ENCODE measurements around the gene NEDD1.

The NEDD1 gene

DNA sequence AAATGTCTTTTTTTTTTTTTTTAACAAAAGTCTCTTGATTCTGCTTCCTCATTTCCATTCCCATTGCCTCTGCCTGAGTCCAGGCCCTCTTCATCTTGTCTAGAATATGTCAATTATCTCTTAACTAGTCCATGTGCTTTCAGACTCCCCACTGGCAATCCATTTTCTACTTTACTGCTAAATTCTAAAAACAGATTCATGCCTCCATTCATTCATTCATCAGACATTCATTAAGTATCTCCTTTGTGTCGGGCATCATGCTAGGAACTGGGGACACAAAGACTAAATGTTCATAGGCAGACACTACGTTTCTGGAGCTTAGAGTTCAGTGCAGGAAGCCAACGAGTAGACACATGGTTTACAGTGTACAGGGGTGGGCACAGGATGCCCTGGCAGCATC, 9.6 kb upstream of the NEDD1 start:
- no peak for DNase-seq (ENCODE audit: low read depth)
- no peak overlapping the region for H3K4me3 ChIP-seq (ENCODE audit: low read depth, low read length)

DNA sequence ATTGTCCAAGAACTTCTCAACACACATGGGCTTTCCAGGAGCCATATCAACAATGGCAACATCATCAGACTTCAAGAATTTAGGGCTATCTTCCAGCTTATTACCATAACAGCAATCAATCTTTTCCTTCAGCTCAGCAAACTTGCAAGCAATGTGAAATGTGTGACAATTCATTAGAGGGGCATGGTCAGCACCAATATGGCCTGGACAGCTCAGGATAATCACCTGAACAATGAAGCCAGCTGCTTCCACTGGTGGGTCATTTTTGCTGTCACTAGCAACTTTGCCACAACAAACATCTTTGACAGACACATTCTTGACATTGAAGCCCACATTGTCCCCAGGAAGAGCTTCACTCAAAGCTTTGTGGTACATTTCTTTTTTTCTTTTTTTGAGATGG, 5.9 kb upstream of the NEDD1 start:
- DNase-seq (ENCODE audit: low read depth), result no peak
- no peak overlapping the region for H3K4me3 ChIP-seq (ENCODE audit: low read depth, low read length)

DNA sequence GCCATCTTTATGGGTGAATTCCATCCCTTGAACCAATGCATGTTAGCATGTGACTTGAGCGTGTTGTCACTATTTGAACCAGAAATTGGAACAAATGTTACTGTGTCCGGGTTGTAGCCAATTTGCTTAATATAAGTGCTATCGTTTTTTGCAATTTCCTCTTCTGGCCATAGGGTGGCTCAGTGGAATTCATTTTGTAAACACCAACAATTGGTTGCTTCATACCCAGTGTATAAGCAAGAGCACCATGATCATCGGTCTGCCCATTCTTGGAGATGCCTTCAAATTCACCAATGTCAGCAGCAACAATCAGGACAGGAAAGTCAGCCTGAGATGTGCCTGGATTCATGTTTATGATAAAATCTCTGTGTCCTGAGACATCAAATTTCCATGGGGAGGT, 5.0 kb upstream of the NEDD1 start:
- no peak overlapping the region for H3K4me3 ChIP-seq (ENCODE audit: low read depth, low read length)
- no peak for DNase-seq (ENCODE audit: low read depth)

DNA sequence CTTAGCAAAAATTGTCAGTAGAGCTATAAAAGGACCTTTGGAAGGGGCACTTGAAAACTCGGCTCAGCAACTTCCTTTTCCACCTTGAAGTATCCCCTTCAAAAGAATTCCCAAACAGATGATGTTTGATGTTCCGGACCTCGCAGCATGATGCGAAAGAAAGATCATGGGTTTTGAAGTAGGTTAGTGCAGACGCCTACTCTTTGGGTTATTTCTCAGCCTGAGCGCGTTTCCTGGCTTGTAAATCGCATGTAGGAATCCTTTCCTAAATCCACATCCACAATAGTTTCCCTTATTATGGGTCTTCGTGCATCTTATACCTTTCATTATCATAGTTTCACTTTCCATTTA, 584 bp upstream of the NEDD1 start:
- peak overlapping the region; percentile 89 for H3K4me3 ChIP-seq (ENCODE audit: low read depth, low read length)
- DNase-seq (ENCODE audit: low read depth), result no peak

DNA sequence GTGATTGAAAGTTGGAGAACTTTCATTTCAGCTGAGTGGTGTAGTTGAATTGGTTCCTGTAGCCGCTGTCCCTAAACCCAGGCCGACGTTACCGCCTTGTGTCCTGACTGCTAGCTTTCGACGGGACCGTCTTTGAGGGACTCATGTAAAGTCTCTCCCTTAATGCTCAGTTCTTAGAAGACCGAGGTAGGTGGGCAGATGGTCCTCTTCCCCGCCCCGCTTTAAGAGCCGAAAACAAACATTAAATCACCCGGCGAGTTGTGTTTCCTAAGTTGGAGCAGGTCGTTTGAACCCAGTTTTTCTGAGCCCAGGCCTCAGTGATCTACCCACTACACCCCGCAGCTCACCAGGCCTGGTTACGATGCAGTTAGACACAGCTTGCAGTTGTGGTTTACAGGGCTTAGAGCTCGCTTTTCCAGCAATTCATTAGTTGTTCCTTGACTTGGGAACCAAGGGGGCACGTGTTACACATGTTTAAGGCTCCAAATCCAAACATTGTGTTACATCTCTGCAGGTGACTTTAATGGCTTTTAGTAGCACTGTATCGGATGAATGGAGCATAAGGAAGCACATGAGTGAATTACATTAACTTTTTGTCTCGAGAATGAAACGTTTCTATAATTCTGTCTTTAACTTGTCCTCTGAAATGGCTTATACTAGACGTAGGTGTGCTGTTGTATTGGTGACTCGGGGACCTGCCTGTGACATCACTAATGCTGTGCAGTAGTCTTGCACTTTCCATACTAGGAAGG, 790 bp downstream of the NEDD1 start:
- no peak for DNase-seq (ENCODE audit: low read depth)
- peak overlapping the region; percentile 89 for H3K4me3 ChIP-seq (ENCODE audit: low read depth, low read length)

DNA sequence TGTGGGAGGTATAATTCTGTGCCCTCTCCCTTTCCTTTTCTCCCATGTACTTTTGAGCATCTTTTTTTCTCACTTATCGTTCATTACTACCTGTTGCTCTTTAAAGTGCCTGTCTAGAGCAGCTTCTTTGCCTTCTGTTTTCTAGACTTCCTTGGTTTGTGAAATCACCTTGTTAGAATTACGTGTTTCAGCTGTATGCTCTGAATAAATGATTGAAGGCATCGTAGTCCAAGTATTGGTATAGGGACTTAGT, 1.3 kb downstream of the NEDD1 start:
- peak overlapping the region; percentile 8 for H3K4me3 ChIP-seq (ENCODE audit: low read depth, low read length)
- no peak for DNase-seq (ENCODE audit: low read depth)

DNA sequence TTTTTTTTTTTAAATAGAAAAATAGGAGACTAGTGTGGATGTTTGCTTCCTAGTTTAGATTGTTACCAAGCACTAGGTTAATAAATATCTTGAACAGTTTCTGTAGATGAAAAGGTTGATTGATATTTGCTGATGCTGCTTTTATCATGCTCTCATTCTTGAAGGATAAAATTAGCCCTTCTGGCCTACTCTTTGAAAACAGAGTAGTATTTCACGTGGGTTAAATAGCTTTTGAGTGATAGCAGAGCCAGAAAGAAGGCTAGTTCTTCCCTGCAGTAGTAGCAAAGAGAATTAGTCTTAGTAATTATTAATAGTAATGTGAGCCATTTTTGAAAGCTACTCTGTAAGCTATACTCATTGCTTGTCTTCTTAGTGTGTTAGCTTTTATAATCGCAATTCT, 5.2 kb downstream of the NEDD1 start:
- H3K4me3 ChIP-seq (ENCODE audit: low read depth, low read length), result no peak overlapping the region
- DNase-seq (ENCODE audit: low read depth), result no peak

DNA sequence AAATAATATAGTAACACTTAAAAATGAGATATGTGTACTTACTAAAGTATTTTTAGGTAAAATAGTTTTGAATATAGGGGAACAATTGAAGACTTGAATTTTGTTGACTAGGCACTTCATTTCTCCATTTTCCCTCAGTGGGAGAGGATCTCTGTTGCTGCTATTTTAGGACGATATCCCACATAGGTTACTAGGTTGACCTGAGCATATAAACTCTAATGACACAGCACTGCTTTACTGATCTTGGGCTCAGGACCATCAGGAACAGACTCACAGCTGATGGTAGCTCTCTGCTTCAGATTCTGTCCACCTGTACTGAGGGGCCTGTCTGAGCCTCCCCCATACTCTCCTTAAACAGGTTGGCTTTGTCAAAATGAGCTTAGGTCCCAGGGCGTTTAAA, 5.9 kb downstream of the NEDD1 start:
- H3K4me3 ChIP-seq (ENCODE audit: low read depth, low read length), result no peak overlapping the region
- no peak for DNase-seq (ENCODE audit: low read depth)

DNA sequence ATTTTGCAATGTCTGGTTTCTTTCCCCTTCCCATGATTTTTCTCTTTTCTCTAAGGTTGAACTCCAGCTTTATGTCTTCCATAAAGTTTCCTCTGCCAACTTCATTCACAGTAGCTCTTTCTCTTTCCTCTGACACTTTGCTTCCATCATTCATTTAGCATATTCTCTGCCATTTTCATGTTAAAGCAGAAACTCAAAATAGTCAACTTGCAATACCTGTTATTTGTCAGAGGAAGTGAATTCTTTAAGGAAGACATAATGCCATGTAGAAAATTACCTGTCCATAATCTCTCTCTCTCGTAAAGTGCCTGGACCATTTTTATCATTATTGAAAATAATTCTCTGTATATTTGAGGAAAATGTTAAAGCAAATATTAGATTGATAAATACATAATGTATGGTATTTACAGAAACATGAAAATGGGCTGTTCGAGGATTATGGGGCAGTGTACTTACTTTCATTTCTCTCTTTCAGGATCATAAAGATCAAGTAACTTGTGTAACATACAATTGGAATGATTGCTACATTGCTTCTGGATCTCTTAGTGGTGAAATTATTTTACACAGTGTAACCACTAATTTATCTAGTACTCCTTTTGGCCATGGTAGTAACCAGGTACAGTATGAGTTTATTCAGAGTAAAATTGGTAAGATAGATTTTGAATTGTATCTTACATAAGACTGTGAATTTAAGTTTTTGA, 12.6 kb downstream of the NEDD1 start:
- DNase-seq (ENCODE audit: low read depth), result no peak
- H3K4me3 ChIP-seq (ENCODE audit: low read depth, low read length), result no peak overlapping the region

DNA sequence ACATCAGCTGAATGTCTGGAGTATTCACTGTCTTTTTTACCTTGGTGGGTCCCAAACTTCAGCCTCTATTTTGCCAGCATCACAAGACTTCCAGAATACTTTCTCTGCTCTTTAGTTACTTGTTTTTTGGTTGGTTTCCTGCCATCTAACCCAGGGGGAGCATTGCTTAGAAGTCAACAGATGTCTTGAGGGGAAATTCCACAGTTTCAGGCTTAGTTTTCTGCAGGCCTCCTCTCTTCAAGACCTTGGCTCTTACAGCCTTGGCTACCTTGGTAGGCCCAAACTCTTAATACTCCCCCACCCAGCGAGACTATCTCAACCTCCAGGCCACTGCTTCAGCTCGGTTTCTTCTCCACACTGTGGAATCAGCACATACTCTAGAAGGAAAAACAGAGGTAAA, 41.7 kb downstream of the NEDD1 start:
- DNase-seq (ENCODE audit: low read depth), result no peak

DNA sequence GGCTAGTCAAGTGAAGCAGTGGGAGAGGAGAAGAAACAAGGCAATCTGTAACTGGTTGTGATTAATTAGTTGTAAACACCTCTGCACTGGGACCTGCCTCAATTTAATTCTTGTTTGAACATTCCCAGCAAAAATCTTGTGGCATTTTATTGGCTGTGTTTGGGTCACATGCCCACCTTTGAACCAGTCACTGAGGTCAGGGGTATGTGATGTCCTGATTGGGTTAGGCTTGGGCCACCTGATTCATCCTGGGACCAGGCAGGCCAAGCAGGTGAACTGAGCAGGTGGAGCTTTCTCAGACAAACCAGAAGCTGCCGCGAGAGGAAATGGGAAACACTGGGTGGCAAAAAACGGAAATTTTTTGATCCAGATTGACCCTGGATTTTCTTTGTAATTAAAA, 72.5 kb downstream of the NEDD1 start:
- no peak overlapping the region for H3K4me3 ChIP-seq (ENCODE audit: low read depth, low read length)
- no peak for DNase-seq (ENCODE audit: low read depth)

More for the DNA sequence above, 41.7 kb downstream of the NEDD1 start:
- H3K4me3 ChIP-seq (ENCODE audit: low read depth, low read length), result no peak overlapping the region

DNA sequence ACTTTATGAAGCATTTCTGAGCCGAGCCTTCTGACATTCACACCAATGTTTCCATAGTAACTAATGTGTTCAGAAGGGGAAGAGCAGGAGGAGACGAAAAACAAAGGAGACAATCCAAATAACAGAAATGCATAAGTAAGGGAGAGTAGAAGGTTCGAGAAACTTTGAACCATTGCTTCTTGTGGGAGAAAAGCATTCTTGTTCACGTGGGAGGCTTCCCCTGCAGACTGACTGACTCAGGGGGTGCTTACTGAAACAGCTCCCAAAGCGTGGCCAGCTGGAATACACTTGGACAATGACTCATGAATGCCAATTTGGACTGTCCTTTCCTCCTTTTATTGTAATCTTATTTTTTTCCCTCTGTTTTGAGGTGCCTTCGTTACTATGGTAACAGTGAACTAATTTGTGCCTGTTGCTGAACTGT, 73.9 kb downstream of the NEDD1 start:
- H3K4me3 ChIP-seq (ENCODE audit: low read depth, low read length), result no peak overlapping the region
- DNase-seq (ENCODE audit: low read depth), result peak; percentile 76

DNA sequence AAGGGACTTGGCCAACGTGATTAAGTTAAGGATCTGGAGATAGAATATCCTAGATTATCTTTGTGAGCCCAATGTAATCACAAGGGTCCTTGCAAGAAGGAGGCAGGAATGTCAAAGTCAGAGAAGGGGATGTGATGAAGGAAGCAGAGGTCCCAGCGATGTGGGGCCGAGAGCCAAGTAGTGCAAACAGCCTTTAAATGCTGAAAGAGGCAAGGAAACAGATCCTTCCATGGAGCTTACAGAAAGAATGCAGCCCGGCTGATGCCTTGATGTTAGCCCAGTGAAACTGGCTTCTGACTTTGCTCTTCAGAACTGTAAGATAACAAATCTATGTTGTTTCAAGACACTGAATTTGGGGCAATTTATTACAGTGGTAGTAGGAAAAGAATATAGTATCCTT, 74.9 kb downstream of the NEDD1 start:
- no peak for DNase-seq (ENCODE audit: low read depth)
- no peak overlapping the region for H3K4me3 ChIP-seq (ENCODE audit: low read depth, low read length)

DNA sequence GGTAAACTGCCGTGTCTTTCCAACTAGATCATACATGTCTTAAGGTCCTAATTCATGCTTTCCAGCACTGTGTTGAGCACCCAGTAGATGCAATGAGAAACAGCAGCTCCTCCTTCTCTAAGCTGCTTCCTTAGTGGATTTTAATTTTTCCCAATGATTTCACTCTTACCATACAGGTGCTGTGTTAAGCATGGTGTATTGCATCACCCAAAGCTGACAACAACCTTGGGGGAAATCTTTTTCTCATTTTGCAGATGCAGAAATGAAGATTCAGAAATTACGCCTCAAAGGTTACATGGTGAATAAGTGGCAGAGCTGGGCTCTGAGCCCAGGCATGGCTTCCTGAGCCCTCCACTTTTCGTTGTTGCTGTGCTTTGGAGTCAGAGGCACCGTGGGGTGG, 75.6 kb downstream of the NEDD1 start:
- DNase-seq (ENCODE audit: low read depth), result no peak
- no peak overlapping the region for H3K4me3 ChIP-seq (ENCODE audit: low read depth, low read length)

DNA sequence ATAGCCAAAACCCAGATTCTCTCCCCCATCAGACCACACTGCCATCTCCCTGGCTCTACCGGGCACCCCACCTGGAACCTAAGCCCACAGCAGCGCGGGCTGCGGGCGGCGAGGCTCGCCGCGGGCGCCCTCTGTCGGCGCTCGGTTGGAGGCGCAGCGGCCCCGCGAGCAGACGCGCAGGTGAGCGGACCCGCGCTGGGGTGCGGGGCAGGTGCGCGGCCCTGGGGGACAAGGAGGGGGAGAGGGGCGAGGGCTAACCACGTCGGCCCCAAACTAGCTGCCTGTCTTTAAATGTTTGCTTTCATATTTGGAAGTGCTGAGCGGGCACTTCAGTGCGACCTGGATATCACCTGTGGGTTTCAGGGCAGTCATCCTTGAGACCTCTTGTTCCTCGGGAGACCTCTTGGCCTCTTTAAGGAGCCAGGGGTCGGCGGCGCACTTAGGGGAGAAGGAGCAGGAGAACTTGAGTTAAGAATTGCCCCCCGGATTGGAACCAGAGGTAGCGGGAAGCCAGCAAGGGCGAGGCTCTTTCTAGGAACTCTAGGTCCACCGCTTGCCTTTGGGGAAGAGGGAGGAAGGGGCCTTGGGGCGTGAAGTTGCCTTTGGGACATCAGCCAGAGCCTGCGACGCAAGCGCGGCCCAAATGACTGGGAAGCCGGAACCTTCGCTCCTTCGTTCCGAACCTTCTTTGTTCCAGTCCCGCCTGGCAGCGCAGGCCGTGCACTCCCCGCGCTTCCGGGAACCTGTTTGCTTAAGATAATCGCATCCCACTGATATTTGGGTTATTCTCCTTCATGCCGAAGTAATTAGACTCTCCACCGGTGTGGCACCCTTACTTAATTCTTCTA, 78.7 kb downstream of the NEDD1 start:
- DNase-seq (ENCODE audit: low read depth), result no peak
- peak overlapping the region; percentile 37 for H3K4me3 ChIP-seq (ENCODE audit: low read depth, low read length)

DNA sequence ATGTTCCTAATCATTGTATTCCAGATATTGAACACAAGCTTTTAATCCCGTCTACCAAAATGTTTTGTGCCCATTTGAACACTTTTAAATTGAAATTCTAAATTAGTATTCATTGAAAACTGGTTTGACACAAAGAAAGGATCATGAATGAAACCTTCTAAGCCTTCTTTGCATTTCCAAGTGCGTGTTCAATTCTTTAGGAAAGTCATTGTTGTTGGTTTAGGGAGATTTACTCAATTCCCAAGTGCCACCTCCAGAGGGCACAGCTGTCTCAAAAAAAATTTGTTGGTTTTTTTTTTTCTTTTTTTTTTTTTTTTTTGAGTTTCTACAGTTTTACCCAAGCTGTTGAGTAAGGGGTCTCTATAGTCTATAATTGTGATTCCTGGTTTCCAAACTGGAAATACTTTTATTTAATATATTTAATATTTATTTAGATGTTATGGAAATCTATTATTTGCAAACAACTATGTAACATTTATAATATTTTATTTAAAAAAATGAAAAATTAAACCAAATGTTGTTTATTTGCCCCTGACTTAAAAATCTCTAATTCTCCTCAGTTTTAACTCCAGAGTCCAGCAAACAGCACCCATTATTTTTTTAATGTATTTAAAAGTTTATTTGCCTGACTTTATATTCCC, 79.9 kb downstream of the NEDD1 start:
- H3K4me3 ChIP-seq (ENCODE audit: low read depth, low read length), result no peak overlapping the region
- no peak for DNase-seq (ENCODE audit: low read depth)

DNA sequence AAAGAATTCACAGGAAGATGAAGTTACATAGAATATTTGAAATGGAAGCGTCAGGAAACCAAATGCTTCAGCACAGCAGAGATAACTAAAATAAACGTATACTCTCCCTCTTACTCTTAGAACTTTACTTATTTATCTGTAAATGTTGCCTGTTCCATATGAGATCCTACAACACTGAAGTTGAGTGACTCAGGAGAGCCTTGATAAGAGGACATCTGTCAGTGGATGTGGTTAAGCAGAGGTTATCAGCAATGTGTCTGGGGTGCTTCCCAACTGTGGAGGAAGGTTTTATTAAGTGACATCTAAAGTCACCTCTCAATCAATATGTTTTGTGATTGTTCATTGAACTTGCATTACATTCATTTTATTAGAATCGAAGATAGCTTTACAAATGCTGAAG, 81.9 kb downstream of the NEDD1 start:
- H3K4me3 ChIP-seq (ENCODE audit: low read depth, low read length), result no peak overlapping the region
- no peak for DNase-seq (ENCODE audit: low read depth)

DNA sequence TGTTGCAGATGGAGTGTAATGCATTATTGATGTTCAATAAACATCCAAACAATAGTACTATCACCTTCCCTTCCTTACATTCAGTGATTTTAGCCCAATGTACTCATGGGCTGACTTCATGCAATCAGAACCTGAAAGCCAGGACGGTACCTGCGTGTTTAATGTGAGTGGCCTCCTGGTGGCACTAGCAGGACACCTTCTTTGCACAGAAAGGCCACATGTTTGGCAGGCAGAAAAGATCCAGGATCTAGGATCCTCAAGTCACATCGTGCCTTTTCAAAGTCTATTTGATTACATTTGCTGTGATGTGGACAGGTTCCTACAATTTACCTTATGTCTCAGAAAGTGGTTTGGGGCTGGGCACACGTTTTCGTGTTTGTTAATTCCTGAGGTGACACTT, 82.9 kb downstream of the NEDD1 start:
- DNase-seq (ENCODE audit: low read depth), result no peak
- no peak overlapping the region for H3K4me3 ChIP-seq (ENCODE audit: low read depth, low read length)

DNA sequence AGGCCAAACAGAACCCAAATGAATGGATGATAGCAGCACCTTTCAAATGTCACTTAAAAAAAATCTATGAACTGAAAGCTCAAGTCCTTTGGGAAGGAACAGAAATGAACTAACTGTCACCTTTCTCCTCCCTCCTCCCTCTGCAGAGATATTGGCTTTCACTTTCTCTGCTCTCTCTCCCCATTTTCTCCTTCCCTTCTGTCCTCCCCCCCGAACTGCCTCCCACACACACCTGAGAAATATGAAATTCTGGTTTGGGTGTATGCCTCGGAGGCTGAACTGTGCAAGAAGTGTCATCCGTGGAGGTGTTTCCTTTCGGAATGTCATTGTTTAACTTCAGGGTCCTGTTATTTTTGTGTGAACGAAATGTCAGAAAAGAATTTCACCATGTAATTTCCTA, 87.8 kb downstream of the NEDD1 start:
- no peak for DNase-seq (ENCODE audit: low read depth)
- no peak overlapping the region for H3K4me3 ChIP-seq (ENCODE audit: low read depth, low read length)

DNA sequence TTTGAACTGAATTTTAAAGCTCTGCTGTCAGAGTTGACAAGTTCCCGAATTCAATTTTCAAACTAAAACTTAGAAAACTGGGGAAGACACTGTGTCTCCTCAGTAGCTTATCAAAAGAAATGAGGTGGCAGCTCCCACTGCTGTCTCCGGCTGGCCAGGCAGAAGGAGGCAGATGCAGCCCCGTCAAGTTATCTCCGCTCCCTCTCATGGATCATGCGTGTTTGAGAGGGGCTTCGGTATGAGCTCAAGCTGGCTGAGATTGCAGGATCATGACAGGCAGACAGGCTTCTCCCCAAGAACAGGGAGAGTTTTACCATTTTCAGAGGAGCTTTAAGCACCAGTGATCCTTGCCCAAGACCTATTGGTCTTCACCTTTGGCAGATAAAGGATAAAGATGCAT, 88.8 kb downstream of the NEDD1 start:
- no peak for DNase-seq (ENCODE audit: low read depth)
- no peak overlapping the region for H3K4me3 ChIP-seq (ENCODE audit: low read depth, low read length)

All from skeletal muscle cell (primary cell).